HepG2 (cell line): ENCODE data around the gene INTS3. TPM values are rescaled to one million over a fixed set of nuclear protein-coding genes. Genes with fewer than 3 reads are reported as not detected.
A peak's percentile ranks its signal among the peaks of the same experiment; 100 is the strongest.

ENCODE experiments used
- AGO1 ChIP-seq: fragments of 200-400 bp; formaldehyde crosslinking; IDR thresholded peaks from 2 replicates; pipeline ENCODE4 v1.6.1; 2017; ENCODE audit warnings: mild to moderate bottlenecking, low read depth, low read length, moderate library complexity; ENCODE audit not compliant: poor library complexity, severe bottlenecking
- ATRX ChIP-seq: sonication (generic); formaldehyde crosslinking; IDR thresholded peaks from 2 replicates; pipeline ENCODE4 v1.4.0; 2020; ENCODE audit warnings: missing genetic modification reagents, borderline replicate concordance
- BRD4 ChIP-seq: sonication (generic); formaldehyde crosslinking; IDR thresholded peaks from 2 replicates; pipeline ENCODE4 v1.4.0; 2020; ENCODE audit warnings: missing genetic modification reagents
- ISL2 ChIP-seq: sonication (generic); formaldehyde crosslinking; IDR thresholded peaks from 2 replicates; pipeline ENCODE4 v1.5.0; 2020; ENCODE audit warnings: missing genetic modification reagents
- KDM5A ChIP-seq: fragments of 200-600 bp; sonication (generic); IDR thresholded peaks from 2 replicates; pipeline ENCODE4 v1.7.0; 2018; ENCODE audit warnings: antibody characterized with exemption, mild to moderate bottlenecking, low read length, borderline replicate concordance
- MBD4 ChIP-seq: IDR thresholded peaks from 2 replicates; pipeline ENCODE4 v1.6.1; 2012; ENCODE audit warnings: low read length, inconsistent platforms, borderline replicate concordance
- PAWR ChIP-seq: sonication (generic); formaldehyde crosslinking; IDR thresholded peaks from 2 replicates; pipeline ENCODE4 v1.4.0; 2020; ENCODE audit warnings: missing genetic modification reagents, mild to moderate bottlenecking, borderline replicate concordance
- PITX1 ChIP-seq: sonication (generic); formaldehyde crosslinking; IDR thresholded peaks from 2 replicates; pipeline ENCODE4 v1.5.1; 2020; ENCODE audit warnings: mild to moderate bottlenecking, missing genetic modification reagents
- SIX4 ChIP-seq: sonication (generic); formaldehyde crosslinking; IDR thresholded peaks from 2 replicates; pipeline ENCODE4 v1.4.0; 2020; ENCODE audit warnings: missing genetic modification reagents
- SRSF4 ChIP-seq: fragments of 200-400 bp; formaldehyde crosslinking; IDR thresholded peaks from one replicate; pipeline ENCODE4 v1.6.1; 2018; ENCODE audit warnings: mild to moderate bottlenecking, low read depth, low read length, moderate library complexity; ENCODE audit not compliant: poor library complexity, severe bottlenecking
- XRCC5 ChIP-seq: fragments of 200-400 bp; formaldehyde crosslinking; optimal IDR thresholded peaks from 2 replicates; pipeline ENCODE3; 2017; ENCODE audit warnings: mild to moderate bottlenecking, low read length
- ZNF24 ChIP-seq: fragments of 450-650 bp; IDR thresholded peaks from 2 replicates; pipeline ENCODE4 v1.6.1; 2017; ENCODE audit warnings: antibody characterized with exemption, mild to moderate bottlenecking
- ZNF3 ChIP-seq: IDR thresholded peaks from 2 replicates; pipeline ENCODE4 v1.7.0; 2017; ENCODE audit warnings: inconsistent platforms
- ZNF550 ChIP-seq: sonication (generic); formaldehyde crosslinking; IDR thresholded peaks from 2 replicates; pipeline ENCODE4 v1.4.0; 2020; ENCODE audit warnings: mild to moderate bottlenecking, missing genetic modification reagents, borderline replicate concordance
- ZNF7 ChIP-seq: IDR thresholded peaks from 2 replicates; pipeline ENCODE4 v1.6.1; 2016; ENCODE audit warnings: missing biosample characterization, missing genetic modification reagents
- ZNF782 ChIP-seq: sonication (generic); formaldehyde crosslinking; IDR thresholded peaks from 2 replicates; pipeline ENCODE4 v1.4.0; 2020; ENCODE audit warnings: missing genetic modification reagents, mild to moderate bottlenecking, borderline replicate concordance
- polyA plus RNA-seq, 8 experiments: library from polyadenylated mRNA; depleted of rRNA in 3 of 8; stranded (reverse) in 7 of 8; unstranded in 1 of 8; fragments of >200 nt; fragmentation: Illumina TruSeq in 4 of 8; extraction: Trizol in 4 of 8; gene quantifications; 2 replicates each; pipeline versions ENCODE4 v1.2.1 to v1.2.3, GENCODE V29; 2011 to 2016; ENCODE audit warnings: low read depth in 4 of 8, missing spikeins in 1 of 8, mixed read lengths in 1 of 8; ENCODE audit not compliant: insufficient read depth in 1 of 8
- total RNA-seq, 5 experiments: library from RNA; depleted of rRNA; stranded (reverse); fragments of >200 nt; fragmentation: Illumina TruSeq; extraction: Trizol; gene quantifications; 2 replicates each; pipeline ENCODE4 v1.2.3, GENCODE V29; 2016; ENCODE audit warnings: low read depth in 1 of 5
- TF ChIP-seq, protein P1 (sequence below): sonication (generic); formaldehyde crosslinking; IDR thresholded peaks from 2 replicates; pipeline ENCODE4 v1.4.0; 2020; ENCODE audit warnings: mild to moderate bottlenecking, missing genetic modification reagents
- TF ChIP-seq, protein P2 (sequence below): sonication (generic); formaldehyde crosslinking; IDR thresholded peaks from 2 replicates; pipeline ENCODE4 v1.4.0; 2020; ENCODE audit warnings: mild to moderate bottlenecking, missing genetic modification reagents
- TF ChIP-seq, protein P3 (sequence below): sonication (generic); formaldehyde crosslinking; IDR thresholded peaks from 2 replicates; pipeline ENCODE4 v1.9.0; 2021; ENCODE audit warnings: mild to moderate bottlenecking, missing genetic modification reagents
- TF ChIP-seq, protein P4 (sequence below): sonication (generic); formaldehyde crosslinking; IDR thresholded peaks from 2 replicates; pipeline ENCODE4 v1.5.0; 2020; ENCODE audit warnings: missing genetic modification reagents, mild to moderate bottlenecking, borderline replicate concordance

The INTS3 gene
- total and polyA plus RNA-seq, 2 of the 13 experiments (the other 11 are each of a cell fraction or from before 2014, with no cell fraction given) = 17.2 to 27.2 TPM

DNA sequence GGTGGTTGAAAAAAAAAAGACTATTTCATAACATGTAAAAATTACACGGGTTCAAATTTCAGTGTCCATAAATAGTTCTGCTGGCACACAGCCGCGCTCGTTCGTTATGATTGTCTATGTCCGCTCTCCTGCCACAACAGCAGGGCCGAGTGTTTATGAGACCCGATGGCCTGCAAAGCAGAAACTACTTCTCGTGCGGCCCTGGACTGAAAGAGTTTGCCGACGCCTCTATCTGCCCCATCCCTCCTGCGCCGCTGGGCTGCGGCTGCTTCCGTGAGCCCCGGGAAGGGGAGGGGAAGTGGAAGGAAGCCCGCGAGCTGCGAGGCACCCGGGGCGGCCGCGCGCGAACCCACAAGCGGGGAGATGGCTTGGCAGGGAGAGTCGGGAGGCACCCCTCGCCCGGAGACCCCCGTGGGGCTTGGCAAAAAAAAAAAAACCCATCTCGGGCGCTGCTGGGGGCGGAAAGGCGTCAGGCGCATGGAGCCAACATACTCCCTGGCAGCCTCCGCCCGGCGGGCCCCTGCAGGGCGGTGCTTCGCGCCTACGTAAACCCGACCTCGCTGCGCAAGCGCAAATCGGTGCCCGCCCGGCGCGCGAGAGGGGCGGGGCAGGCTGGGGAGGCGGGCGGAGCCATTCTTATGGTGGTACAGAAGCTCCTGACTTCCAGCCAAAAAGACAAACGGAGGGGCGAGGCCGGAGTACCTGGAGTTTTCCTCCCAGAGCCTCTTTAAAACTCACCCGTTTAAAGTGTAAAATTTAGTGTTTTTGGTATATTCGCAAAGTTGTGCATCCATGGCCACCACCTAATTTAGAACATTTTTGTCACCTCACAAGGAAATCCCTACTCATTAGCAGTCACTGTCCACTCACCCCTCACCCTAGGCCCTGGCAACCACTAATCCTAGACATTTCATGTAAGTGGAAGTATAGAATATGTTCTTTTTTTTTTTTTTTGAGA lies 55.7 kb downstream of the INTS3 start (continued):
- TF ChIP-seq XRCC5 = peak; percentile 23
- TF ChIP-seq, protein P1, sequence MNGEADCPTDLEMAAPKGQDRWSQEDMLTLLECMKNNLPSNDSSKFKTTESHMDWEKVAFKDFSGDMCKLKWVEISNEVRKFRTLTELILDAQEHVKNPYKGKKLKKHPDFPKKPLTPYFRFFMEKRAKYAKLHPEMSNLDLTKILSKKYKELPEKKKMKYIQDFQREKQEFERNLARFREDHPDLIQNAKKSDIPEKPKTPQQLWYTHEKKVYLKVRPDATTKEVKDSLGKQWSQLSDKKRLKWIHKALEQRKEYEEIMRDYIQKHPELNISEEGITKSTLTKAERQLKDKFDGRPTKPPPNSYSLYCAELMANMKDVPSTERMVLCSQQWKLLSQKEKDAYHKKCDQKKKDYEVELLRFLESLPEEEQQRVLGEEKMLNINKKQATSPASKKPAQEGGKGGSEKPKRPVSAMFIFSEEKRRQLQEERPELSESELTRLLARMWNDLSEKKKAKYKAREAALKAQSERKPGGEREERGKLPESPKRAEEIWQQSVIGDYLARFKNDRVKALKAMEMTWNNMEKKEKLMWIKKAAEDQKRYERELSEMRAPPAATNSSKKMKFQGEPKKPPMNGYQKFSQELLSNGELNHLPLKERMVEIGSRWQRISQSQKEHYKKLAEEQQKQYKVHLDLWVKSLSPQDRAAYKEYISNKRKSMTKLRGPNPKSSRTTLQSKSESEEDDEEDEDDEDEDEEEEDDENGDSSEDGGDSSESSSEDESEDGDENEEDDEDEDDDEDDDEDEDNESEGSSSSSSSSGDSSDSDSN = peak; percentile 95
- no peak for TF ChIP-seq ZNF782 (CRISPR knock-in tag)
- no peak for TF ChIP-seq ZNF7 (CRISPR knock-in tag)
- TF ChIP-seq AGO1 = no peak
- TF ChIP-seq ZNF550 = no peak
- TF ChIP-seq, protein P2, sequence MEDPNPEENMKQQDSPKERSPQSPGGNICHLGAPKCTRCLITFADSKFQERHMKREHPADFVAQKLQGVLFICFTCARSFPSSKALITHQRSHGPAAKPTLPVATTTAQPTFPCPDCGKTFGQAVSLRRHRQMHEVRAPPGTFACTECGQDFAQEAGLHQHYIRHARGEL = no peak
- TF ChIP-seq SIX4 (CRISPR knock-in tag) = no peak
- no peak for TF ChIP-seq MBD4
- TF ChIP-seq ATRX = no peak
- peak; percentile 60 for TF ChIP-seq ISL2
- 0 out of 2 replicates have a peak, but pooled peaks have one; percentile 65 for TF ChIP-seq BRD4 (CRISPR knock-in tag)
- peak; percentile 55; the same call in 1 of the 2 replicates for TF ChIP-seq KDM5A
- TF ChIP-seq ZNF3 (CRISPR knock-in tag) = no peak
- peak; percentile 47; the same call in 1 of the 2 replicates for TF ChIP-seq PITX1 (CRISPR knock-in tag)
- TF ChIP-seq PAWR (CRISPR knock-in tag) = no peak
- TF ChIP-seq, protein P3, sequence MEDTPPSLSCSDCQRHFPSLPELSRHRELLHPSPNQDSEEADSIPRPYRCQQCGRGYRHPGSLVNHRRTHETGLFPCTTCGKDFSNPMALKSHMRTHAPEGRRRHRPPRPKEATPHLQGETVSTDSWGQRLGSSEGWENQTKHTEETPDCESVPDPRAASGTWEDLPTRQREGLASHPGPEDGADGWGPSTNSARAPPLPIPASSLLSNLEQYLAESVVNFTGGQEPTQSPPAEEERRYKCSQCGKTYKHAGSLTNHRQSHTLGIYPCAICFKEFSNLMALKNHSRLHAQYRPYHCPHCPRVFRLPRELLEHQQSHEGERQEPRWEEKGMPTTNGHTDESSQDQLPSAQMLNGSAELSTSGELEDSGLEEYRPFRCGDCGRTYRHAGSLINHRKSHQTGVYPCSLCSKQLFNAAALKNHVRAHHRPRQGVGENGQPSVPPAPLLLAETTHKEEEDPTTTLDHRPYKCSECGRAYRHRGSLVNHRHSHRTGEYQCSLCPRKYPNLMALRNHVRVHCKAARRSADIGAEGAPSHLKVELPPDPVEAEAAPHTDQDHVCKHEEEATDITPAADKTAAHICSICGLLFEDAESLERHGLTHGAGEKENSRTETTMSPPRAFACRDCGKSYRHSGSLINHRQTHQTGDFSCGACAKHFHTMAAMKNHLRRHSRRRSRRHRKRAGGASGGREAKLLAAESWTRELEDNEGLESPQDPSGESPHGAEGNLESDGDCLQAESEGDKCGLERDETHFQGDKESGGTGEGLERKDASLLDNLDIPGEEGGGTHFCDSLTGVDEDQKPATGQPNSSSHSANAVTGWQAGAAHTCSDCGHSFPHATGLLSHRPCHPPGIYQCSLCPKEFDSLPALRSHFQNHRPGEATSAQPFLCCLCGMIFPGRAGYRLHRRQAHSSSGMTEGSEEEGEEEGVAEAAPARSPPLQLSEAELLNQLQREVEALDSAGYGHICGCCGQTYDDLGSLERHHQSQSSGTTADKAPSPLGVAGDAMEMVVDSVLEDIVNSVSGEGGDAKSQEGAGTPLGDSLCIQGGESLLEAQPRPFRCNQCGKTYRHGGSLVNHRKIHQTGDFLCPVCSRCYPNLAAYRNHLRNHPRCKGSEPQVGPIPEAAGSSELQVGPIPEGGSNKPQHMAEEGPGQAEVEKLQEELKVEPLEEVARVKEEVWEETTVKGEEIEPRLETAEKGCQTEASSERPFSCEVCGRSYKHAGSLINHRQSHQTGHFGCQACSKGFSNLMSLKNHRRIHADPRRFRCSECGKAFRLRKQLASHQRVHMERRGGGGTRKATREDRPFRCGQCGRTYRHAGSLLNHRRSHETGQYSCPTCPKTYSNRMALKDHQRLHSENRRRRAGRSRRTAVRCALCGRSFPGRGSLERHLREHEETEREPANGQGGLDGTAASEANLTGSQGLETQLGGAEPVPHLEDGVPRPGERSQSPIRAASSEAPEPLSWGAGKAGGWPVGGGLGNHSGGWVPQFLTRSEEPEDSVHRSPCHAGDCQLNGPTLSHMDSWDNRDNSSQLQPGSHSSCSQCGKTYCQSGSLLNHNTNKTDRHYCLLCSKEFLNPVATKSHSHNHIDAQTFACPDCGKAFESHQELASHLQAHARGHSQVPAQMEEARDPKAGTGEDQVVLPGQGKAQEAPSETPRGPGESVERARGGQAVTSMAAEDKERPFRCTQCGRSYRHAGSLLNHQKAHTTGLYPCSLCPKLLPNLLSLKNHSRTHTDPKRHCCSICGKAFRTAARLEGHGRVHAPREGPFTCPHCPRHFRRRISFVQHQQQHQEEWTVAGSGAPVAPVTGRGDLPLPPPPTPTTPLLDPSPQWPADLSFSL (CRISPR knock-in tag) = no peak
- TF ChIP-seq SRSF4 = no peak
- TF ChIP-seq, protein P4, sequence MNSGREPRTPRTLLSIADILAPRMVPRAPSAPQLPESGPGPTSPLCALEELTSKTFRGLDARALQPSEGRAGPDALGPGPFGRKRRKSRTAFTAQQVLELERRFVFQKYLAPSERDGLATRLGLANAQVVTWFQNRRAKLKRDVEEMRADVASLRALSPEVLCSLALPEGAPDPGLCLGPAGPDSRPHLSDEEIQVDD = no peak
- TF ChIP-seq ZNF24 = no peak
